B cell (primary cell): Measurements from ENCODE around the gene PPP6R1. TPM values are rescaled to one million over a fixed set of nuclear protein-coding genes. Genes with fewer than 3 reads are reported as not detected.

ENCODE experiments used
- ATAC-seq: fragments of 200-7000 bp; cut with Tn5 transposase; one replicate; pipeline ENCODE4 v1.10.0; 2021; ENCODE audit warnings: low read depth, mild to moderate bottlenecking, moderate number of reproducible peaks, moderate library complexity
- CTCF ChIA-PET: fragments of 350-600 bp; sonication (Branson Sonifier 250); formaldehyde crosslinking; loops from one replicate; lab custom pipeline; 2021; ENCODE audit warnings: antibody characterized with exemption, inconsistent platforms; lab: Charles Lee
- POLR2A ChIA-PET: fragments of 350-600 bp; sonication (Branson Sonifier 250); formaldehyde crosslinking; loops from one replicate; lab custom pipeline; 2021; ENCODE audit warnings: antibody characterized with exemption; lab: Charles Lee
- DNase-seq: peaks from one replicate; pipeline ENCODE4 v3.0.0; 2013
- H2AFZ ChIP-seq: 2 replicates; pipeline ENCODE4 v1.6.1; 2012; ENCODE audit warnings: mild to moderate bottlenecking, low read depth, low read length; ENCODE audit not compliant: insufficient read depth, poor library complexity, severe bottlenecking
- H3K27ac ChIP-seq, 2 donors: 1 replicate in 1 of 2; 2 replicates in 1 of 2; pipeline ENCODE4 v1.5.1; 2012 to 2013; ENCODE audit warnings: low read length in 2 of 2, mild to moderate bottlenecking in 2 of 2, moderate library complexity in 1 of 2
- H3K27me3 ChIP-seq, 4 experiments: fragments of 200-600 bp in 1 of 4; sonication (generic) in 1 of 4; replicated peaks in 1 of 4; 1 replicate in 2 of 4; 2 replicates in 2 of 4; pipeline versions ENCODE4 v1.6.1 to v1.7.0; 2013 to 2016; ENCODE audit warnings: low read length in 3 of 4, mild to moderate bottlenecking in 2 of 4, mixed read lengths in 1 of 4, moderate library complexity in 1 of 4; ENCODE audit not compliant: insufficient read depth in 4 of 4, control insufficient read depth in 3 of 4; ENCODE audit errors: control extremely low read depth in 1 of 4
- H3K36me3 ChIP-seq, 2 experiments: replicated peaks in 1 of 2; 1 replicate in 1 of 2; 2 replicates in 1 of 2; pipeline versions ENCODE4 v1.6.1 to v1.7.1; 2013; ENCODE audit warnings: low read length in 1 of 2; ENCODE audit not compliant: insufficient read depth in 2 of 2, control insufficient read depth in 1 of 2; ENCODE audit errors: control extremely low read depth in 1 of 2, extremely low read depth in 1 of 2
- H3K4me1 ChIP-seq, 2 donors: fragments of 200-600 bp in 1 of 2; sonication (generic) in 1 of 2; 1 replicate in 1 of 2; 2 replicates in 1 of 2; pipeline versions ENCODE4 v1.5.1 to v1.6.1; 2013 to 2017; ENCODE audit warnings: low read length in 2 of 2; ENCODE audit not compliant: control insufficient read depth in 2 of 2, insufficient read depth in 2 of 2
- H3K4me2 ChIP-seq: replicated peaks from 2 replicates; pipeline ENCODE3; 2012; ENCODE audit warnings: mild to moderate bottlenecking, low read depth, low read length; ENCODE audit not compliant: poor library complexity, severe bottlenecking
- H3K4me3 ChIP-seq, 5 experiments: fragments of 200-600 bp in 1 of 5; sonication (generic) in 1 of 5; 1 replicate in 3 of 5; 2 replicates in 2 of 5; pipeline versions ENCODE4 v1.5.1 to v1.7.0; 2011 to 2016; ENCODE audit warnings: low read length in 4 of 5, mild to moderate bottlenecking in 4 of 5, low read depth in 2 of 5, control low read depth in 1 of 5, moderate library complexity in 1 of 5; ENCODE audit not compliant: insufficient read depth in 1 of 5; ENCODE audit errors: control extremely low read depth in 1 of 5, extremely low read depth in 1 of 5
- H3K79me2 ChIP-seq: fragments of 200-600 bp; sonication (generic); one replicate; pipeline ENCODE4 v1.6.0; 2016; ENCODE audit warnings: low read length; ENCODE audit not compliant: control insufficient read depth, insufficient read depth
- H3K9ac ChIP-seq: fragments of 200-600 bp; sonication (generic); 2 replicates; pipeline ENCODE4 v1.6.1; 2017; ENCODE audit warnings: mild to moderate bottlenecking, low read length, moderate library complexity
- H3K9me3 ChIP-seq, 3 donors: one replicate each; pipeline versions ENCODE4 v1.6.1 to v1.7.1; 2013; ENCODE audit warnings: low read length in 2 of 3; ENCODE audit not compliant: control insufficient read depth in 2 of 3, insufficient read depth in 1 of 3; ENCODE audit errors: control extremely low read depth in 1 of 3
- H4K20me1 ChIP-seq: 2 replicates; pipeline ENCODE4 v1.6.0; 2012; ENCODE audit warnings: mild to moderate bottlenecking, low read length; ENCODE audit not compliant: insufficient read depth, control insufficient read depth, poor library complexity, severe bottlenecking
- H3K27ac Mint-ChIP-seq: one replicate; pipeline ENCODE4 v1.8.0; 2021; ENCODE audit warnings: mixed read lengths
- H3K27me3 Mint-ChIP-seq: one replicate; pipeline ENCODE4 v1.8.0; 2021; ENCODE audit warnings: mixed read lengths
- H3K4me1 Mint-ChIP-seq: one replicate; pipeline ENCODE4 v1.8.0; 2021; ENCODE audit warnings: mixed read lengths
- H3K4me3 Mint-ChIP-seq: one replicate; pipeline ENCODE4 v1.8.0; 2021; ENCODE audit warnings: mixed read lengths
- H3K9me3 Mint-ChIP-seq: one replicate; pipeline ENCODE4 v1.8.0; 2022; ENCODE audit warnings: mixed read lengths; ENCODE audit not compliant: insufficient read depth
- EZH2 ChIP-seq: IDR thresholded peaks from 2 replicates; pipeline ENCODE4 v1.6.1; 2012; ENCODE audit warnings: borderline replicate concordance, low read depth, mild to moderate bottlenecking, moderate library complexity, low read length; ENCODE audit not compliant: insufficient read depth, poor library complexity, severe bottlenecking
- WGBS: methylation state at CpG from one replicate; pipeline ENCODE4 v1.1.5; 2013; ENCODE audit warnings: missing lambda C conversion rate; ENCODE audit not compliant: insufficient coverage; 5-methylcytosine and 5-hydroxymethylcytosine counted together
- intact Hi-C: fragments of 100-400 bp; cut with micrococcal nuclease; formaldehyde crosslinking; loops from one replicate; pipeline ENCODE4 v1.10.0; 2022
- polyA plus RNA-seq: library from polyadenylated mRNA; depleted of rRNA; stranded (reverse); fragments of >200 nt; gene quantifications from 2 replicates; pipeline ENCODE4 v1.2.3, GENCODE V29; 2012
- total RNA-seq, 2 donors: library from RNA; stranded (reverse); fragments of 120-200 nt in 1 of 2; gene quantifications; 1 replicate in 1 of 2; 2 replicates in 1 of 2; pipeline versions ENCODE4 v1.2.3 to v1.2.4, GENCODE V29; 2013 to 2022
- TF ChIP-seq, protein P1 (sequence below): fragments of 200-600 bp; IDR thresholded peaks from one replicate; pipeline ENCODE4 v1.8.0; 2022; ENCODE audit warnings: antibody characterized with exemption, mild to moderate bottlenecking

PPP6R1 gene
- total and polyA plus RNA-seq, 2 donors (not counting 1 experiment from before 2014, with no cell fraction given): 122 to 193 TPM

DNA sequence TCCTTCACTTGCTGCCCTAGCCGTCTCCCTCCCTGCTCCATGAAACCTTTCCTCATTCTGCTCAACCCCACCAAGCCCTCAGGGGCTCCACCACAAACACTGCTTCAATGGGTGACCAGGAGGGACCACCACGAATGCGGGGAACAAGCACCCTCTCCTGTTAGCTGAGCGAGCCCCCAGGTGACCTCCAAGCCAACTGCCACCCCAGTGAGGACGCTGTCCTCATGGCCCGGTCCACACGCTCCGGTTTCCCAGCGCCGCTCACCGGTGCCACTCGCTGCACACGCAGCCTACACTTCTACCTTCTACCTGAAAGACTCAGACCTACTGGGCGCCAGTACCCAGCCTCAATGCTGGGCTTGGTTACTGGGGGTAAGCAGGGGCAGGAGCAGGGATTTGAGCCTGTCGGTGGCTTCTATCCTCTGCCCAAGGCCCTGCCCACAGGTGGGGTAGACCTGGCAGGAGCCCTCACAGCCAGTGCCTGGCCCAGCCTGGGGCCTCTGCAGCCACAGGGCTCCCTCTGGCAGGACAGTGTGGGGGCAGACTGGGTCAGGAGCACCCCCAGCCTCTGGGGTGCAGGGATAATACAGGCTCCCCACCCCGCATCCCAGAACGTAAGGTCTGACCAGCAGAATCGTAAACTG lies 29.6 kb downstream of the PPP6R1 start:
- 93% methylated on average over 11 of the region's 18 CpGs for WGBS
- H3K9me3 ChIP-seq: no peaks in the 10 kb centered on the region
- H3K4me1 ChIP-seq: no peaks in the 10 kb centered on the region
- Mint-ChIP-seq H3K27me3 (no peaks in the 10 kb centered on the region), H3K27ac (no peak overlapping the region), H3K4me1 (peaks cover 3% of the 10 kb centered on the region), H3K9me3 (no peaks in the 10 kb centered on the region), H3K4me3 (no peak overlapping the region)
- no peak overlapping the region for H3K27ac ChIP-seq
- ChIA-PET POLR2A (interaction anchor here (0.8 kb wide), 1 partner anchor 24 kb away, joined by 5 read pairs; no protein-coding TSS in a partner anchor), CTCF (no interaction called here)
- no peak overlapping the region for H3K4me3 ChIP-seq
- H2AFZ ChIP-seq: no peak overlapping the region
- DNase-seq (no peak), ATAC-seq (no peak)
- peaks cover 77% of the 10 kb centered on the region for H4K20me1 ChIP-seq
- no peaks in the 10 kb centered on the region for H3K27me3 ChIP-seq
- TF ChIP-seq EZH2: no peak
- TF ChIP-seq, protein P1, sequence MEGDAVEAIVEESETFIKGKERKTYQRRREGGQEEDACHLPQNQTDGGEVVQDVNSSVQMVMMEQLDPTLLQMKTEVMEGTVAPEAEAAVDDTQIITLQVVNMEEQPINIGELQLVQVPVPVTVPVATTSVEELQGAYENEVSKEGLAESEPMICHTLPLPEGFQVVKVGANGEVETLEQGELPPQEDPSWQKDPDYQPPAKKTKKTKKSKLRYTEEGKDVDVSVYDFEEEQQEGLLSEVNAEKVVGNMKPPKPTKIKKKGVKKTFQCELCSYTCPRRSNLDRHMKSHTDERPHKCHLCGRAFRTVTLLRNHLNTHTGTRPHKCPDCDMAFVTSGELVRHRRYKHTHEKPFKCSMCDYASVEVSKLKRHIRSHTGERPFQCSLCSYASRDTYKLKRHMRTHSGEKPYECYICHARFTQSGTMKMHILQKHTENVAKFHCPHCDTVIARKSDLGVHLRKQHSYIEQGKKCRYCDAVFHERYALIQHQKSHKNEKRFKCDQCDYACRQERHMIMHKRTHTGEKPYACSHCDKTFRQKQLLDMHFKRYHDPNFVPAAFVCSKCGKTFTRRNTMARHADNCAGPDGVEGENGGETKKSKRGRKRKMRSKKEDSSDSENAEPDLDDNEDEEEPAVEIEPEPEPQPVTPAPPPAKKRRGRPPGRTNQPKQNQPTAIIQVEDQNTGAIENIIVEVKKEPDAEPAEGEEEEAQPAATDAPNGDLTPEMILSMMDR: no peak
- intact Hi-C loops: no loop called here
- H3K79me2 ChIP-seq: peaks cover 5% of the 10 kb centered on the region
- H3K4me2 ChIP-seq: no peak overlapping the region
- peaks cover 0 to 72% of the 10 kb centered on the region in 2 experiments for H3K36me3 ChIP-seq
- no peak overlapping the region for H3K9ac ChIP-seq

DNA sequence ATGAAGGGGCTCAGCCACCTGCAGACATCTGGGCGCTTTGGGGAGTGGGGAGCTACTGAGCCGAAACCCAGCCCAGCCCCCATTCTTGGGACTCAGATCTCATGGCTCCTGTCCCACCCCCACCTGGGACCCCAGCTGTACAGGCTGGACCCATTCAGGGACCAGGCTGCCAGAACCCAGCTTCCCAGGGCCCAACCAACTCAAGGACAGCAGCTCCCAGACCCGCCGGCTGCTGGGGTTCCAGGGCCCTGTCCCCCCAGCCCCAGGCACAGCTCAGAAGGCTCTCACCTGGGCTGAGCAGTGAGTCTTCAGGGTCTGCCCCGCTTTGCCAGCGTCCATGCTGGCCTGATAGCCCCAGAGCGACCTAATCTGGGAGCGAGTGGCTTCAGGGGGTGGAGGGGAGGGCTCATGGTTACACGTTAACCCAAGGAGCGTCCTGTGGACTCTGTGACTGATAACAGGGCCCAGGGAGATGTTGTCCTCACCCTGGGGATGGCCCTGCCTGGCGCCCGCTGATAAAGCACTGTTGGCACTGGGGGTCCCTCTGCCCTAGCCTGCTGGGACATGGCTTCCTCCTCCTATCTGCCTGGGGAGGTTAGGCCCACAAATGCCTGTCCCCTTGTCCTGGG lies 30.3 kb downstream of the PPP6R1 start, which contains the start of gene TMEM86B:
TSS of gene TMEM86B (minus strand) at position 361 of the 629 bp plus-strand sequence. CDS start at position 339, 22 bp downstream.
- ChIA-PET POLR2A (no interaction called here), CTCF (no interaction called here)
- Histone ChIP-seq H3K9ac (no peak within 1 kb of the TSS), H3K27me3 (no peaks in the 10 kb centered on the region), H3K4me3 (no peak within 1 kb of the TSS), H3K4me1 (no peaks in the 10 kb centered on the region), H3K36me3 (peaks cover 0 to 69% of the 10 kb centered on the region in 2 experiments), H3K9me3 (no peaks in the 10 kb centered on the region), H2AFZ (no peak within 1 kb of the TSS), H3K79me2 (peaks cover 5% of the 10 kb centered on the region), H3K27ac (no peak within 1 kb of the TSS), H3K4me2 (no peak within 1 kb of the TSS), H4K20me1 (peaks cover 73% of the 10 kb centered on the region)
- ATAC-seq (no peak), DNase-seq (no peak)
- intact Hi-C loops: no loop called here
- 88% methylated on average over 12 of the region's 12 CpGs for WGBS
- TF ChIP-seq, protein P1: no peak
- TF ChIP-seq EZH2: no peak
- no peak within 1 kb of the TSS for H3K4me3 Mint-ChIP-seq
- H3K27ac Mint-ChIP-seq: no peak within 1 kb of the TSS
- H3K4me1 Mint-ChIP-seq: peaks cover 3% of the 10 kb centered on the region
- no peaks in the 10 kb centered on the region for H3K27me3 Mint-ChIP-seq
- H3K9me3 Mint-ChIP-seq: no peaks in the 10 kb centered on the region
